Muscle of back (tissue), 11 donors: ENCODE data around the gene PCNT. TPM values are rescaled to one million over a fixed set of nuclear protein-coding genes. Genes with fewer than 3 reads are reported as not detected.
A peak's percentile ranks its signal among the peaks of the same experiment; 100 is the strongest.
"Not testable (repeated sequence)": the region's sequence is repeated elsewhere in the genome, so short reads cannot be mapped to it uniquely, and the experiment has no call there.

Experiments used
- DNase-seq, 3 donors: peaks; one replicate each; pipeline versions ENCODE4 v3.0.0 to v3.0.0-alpha.2; 2013
- polyA plus RNA-seq, 10 donors: library from polyadenylated mRNA; unstranded; fragments of 120-200 nt; gene quantifications; one replicate each; pipeline ENCODE4 v1.2.1, GENCODE V29; 2013; ENCODE audit not compliant: insufficient read length in 10 of 10

The PCNT gene
- polyA plus RNA-seq, 10 donors, result 41.2 to 83.0 (median 53.0) TPM

DNA sequence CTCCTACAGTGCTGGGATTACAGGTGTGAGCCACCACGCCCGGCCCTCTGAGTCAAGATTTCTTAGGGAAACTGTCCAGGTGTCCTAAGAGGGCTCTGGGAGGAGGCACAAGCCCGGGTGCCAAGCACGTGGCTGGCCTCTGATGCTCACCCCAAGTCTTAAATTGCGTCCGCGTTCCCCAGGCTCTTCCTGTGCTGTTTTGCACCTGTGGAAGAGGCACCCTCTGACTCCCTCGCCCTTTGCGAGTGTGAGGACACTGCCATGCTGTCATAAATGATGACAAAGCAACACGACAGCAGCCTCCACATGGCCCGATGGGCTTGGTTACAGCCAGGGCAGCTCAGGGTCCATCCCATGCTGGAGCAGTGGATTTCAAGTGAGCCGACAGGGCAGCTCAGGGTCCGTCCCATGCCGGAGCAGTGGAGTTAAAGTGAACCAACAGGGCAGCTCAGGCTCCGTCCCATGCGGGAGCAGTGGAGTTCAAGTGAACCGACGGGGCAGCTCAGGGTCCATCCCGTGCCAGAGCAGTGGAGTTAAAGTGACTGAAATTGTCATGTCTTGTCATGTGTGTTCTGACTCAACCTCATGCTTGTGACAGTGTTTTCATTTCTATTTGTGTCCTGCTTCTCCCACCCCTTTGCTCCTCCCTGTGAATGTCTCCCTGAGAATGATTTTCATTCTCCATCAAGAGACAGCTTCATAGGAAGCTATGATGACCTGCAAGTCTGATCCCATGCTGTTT, 33.9 kb downstream of the PCNT start:
- no peak for DNase-seq

GRCh38 chr21:46361176-46361575, 37.2 kb downstream of the PCNT start:
- no peak for DNase-seq

DNA sequence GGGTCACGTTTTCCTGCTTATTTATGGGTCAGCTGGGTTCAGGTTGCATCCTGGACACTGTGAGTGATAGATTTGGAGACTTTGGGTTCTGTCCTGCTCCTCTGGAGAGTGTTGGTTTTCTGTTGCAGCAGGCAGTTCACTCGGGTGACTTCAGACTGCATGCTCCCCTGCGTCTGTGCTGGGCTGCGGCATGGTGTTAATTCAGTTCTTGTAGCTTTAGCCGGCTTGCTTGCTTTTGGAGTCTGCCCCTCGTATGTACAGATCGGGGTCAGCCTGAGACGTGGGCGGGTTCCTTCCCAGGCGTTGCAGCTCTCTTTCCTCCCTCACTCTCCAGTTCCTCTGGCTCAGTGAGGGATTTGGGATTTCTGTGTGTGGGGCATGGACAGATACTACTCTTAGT, 38.0 kb downstream of the PCNT start:
- no peak for DNase-seq

DNA sequence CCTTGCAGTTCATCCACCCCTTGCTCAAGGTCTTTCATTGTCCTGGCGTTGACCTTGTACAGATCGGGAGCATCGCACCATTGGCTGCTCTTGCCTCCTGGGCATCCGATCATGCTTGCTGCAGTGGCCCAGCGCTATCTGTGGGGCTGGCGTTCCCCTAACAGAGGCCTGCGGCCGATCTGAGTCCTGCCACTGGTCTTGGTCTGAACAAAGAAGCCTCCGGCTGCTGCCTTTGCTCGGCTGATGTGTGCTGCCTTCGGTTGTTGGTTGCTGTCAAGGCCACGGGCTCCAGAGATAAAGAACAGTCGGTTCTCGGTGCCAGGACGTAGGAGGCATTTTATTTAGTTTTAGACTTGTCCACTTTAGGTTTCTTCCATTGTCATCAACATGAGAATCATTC, 39.0 kb downstream of the PCNT start:
- DNase-seq, result no peak

- no peak for DNase-seq
Measured at GRCh38 chr21:46363698-46364097, 39.7 kb downstream of the PCNT start.

DNA sequence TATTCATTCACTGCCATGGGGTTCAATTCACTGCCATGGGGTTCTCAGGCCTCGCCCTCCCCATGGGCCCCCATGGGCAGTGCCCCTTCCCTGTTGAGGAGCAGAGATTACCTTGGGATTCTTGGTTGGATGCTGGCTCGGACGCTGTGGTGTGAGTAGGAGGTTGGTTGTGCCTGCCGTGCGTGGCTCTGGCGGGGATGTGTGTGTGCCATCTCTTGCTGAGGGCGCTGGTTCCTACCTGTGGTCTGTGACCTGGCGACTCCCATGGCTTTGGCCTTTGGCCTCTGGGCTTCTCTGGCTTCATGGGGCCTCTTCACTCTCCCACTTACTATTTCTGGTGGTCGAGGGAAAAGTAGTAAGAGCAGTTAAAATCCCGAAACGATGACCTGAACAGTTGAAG, 42.1 kb downstream of the PCNT start:
- no peak for DNase-seq

GRCh38 chr21:46366561-46366960, 42.6 kb downstream of the PCNT start:
- no peak for DNase-seq

DNA sequence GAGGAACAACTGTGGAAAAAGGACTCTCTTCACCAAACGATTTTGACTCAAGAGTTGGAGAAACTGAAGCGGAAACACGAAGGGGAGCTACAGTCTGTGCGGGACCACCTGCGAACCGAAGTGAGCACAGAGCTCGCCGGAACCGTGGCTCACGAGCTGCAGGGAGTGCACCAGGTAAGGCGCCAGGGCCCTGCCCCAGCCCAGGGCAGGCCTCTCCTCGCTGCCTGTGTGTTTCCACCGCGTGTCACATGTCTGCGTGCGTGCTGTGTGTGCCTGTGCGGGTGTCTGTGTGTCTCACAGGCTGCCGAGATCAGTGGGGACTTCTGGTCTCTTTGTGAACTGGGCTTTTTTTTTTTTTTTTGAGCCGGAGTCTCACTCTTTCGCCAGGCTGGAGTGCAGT, 43.0 kb downstream of the PCNT start:
- no peak for DNase-seq

GRCh38 chr21:46368533-46369285, 44.8 kb downstream of the PCNT start:
- DNase-seq, result no peak

DNA sequence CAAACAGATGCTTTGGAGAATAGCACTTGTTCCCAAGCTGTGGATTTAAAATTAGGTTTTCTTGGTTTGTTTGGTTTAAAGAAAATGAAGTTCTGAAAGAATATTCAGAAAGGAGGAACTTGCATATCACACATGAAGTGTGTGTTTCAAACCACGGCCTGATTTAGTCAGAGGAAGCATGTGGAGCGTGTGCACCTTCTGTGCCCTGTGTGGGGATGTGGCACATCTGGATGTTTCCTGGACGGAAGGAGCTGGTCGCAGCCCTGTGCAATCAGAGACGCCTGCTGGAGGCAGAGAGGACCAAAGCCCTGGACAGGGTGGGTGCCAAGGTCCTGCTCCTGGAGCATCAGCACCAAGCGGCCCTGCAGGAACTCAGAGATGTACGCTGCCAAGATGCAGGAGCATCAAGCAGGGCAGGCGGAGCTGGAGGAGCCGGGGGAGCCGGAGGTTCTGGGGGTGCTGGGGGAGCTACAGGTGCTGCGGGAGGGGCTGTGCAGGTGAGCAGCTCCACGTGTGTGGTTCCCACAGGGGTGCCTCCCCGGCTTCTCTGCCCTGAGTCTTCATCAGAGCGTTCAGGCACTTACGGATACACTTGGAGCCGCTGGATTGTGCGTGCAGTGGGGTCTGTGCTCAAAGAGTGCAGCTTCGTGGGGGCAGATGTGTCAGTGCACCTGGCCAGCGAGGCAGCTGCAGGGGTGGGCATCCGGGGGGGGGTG, 45.7 kb downstream of the PCNT start:
- no peak for DNase-seq

DNA sequence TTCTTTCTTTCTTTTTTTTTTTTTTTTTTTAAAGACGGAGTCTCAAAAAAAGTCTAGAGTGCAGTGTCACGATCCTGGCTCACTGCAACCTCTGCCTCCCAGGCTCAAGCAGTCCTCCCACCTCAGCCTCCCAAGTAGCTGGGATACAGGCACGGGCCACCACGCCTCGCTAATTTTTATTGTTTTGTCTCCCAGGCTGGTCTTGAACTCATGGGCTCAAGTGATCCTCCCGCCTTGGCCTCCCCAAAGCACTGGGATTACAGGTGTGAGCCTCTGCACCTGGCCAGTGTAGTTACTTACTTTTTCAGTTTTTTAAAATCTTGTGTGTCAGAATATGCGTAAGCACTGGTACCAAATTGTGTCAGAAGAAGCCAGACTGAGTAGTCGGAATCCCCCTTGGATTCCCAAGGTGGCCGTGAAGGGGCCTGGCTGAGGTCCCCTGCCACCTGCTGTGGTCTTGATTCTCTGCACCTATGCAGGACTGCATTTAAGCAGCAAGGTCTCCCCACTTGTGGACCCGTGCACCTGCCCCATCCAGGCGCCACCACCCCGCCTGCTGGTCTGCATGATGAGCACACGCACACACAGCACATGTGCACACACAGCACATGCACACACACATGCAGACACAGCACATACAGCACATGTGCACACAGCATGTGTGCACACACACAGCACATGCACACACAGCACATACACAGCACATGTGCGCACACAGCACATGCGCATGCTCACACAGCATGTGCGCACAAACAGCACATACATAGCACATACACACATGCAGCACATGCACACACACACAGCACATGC, 47.5 kb downstream of the PCNT start:
- DNase-seq, result no peak

GRCh38 chr21:46372014-46372485, 48.1 kb downstream of the PCNT start:
- DNase-seq, result no peak

- not testable (repeated sequence) for DNase-seq
Measured at GRCh38 chr21:46372947-46373346, 49.0 kb downstream of the PCNT start.

- DNase-seq, result peak; percentile 26 to 77 (median 62)
Measured at GRCh38 chr21:46374761-46375389, 50.9 kb downstream of the PCNT start.

DNA sequence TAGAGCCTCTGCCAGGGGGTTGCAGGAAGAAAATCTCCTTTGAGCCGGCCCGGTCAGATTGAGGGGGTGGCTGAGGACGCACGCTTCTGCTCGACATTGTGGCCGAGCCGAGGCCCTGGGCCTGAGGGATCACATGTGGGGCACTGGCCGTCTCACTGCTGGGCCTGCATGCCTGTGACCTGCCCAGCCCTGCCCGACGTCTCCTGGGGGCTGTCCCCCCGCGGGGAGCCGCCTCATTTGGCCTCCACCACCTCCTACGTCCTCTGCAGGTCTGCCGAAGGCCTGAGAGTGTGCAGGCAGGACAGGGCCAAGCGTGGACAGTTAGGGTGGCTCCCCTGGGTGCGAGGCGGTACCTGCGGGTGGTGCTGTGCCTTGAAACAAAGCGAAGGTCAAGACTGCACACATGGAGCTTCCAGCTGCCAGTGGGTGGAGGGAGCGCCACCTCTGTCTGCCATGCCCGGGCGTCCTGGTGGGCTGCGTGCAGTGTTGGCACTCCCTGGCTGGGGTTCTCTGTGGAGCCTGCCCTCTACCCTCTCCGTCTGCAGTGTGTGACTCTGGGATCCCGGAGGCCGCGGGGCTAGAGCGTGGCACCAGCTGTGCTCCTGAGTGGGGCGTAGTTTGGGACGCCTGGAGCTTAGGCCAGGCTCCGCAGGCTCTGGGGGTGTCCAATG, 51.7 kb downstream of the PCNT start:
- DNase-seq, result no peak

GRCh38 chr21:46376231-46376628, 52.3 kb downstream of the PCNT start:
- no peak for DNase-seq

- DNase-seq, result no peak
Measured at GRCh38 chr21:46376856-46377453, 53.0 kb downstream of the PCNT start.

GRCh38 chr21:46377789-46378188, 53.8 kb downstream of the PCNT start:
- DNase-seq, result no peak

GRCh38 chr21:46379105-46379504, 55.1 kb downstream of the PCNT start:
- DNase-seq, result no peak

DNA sequence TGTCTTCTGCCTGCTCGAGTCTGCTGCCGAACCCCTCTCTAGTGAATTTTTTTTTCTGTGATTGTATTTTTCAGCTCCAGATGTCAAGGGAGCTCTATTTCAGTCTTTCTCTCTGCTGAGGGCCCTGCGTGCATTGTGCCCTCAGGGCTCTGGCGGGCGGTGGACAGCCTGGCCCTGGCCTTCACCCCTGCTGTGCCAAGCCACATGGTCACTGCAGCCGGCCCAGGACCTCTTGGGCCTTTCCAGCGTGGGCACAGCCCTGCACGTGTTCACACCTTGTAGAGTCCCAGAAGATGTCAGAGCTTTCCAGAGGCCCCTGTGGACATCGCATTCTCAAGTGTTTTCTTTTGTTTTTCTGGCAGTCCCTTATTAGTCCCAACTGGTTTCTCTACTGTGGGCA, 55.7 kb downstream of the PCNT start:
- DNase-seq, result no peak
